IPS-15b (cell line): ENCODE data around the gene COPB2.
"Not testable (repeated sequence)": the region's sequence is repeated elsewhere in the genome, so short reads cannot be mapped to it uniquely, and the experiment has no call there.

Experiments used
- H3K27me3 ChIP-seq: one replicate; pipeline ENCODE4 v1.6.1; 2013; ENCODE audit warnings: low read length; ENCODE audit not compliant: control insufficient read depth, insufficient read depth
- H3K36me3 ChIP-seq: one replicate; pipeline ENCODE4 v1.6.1; 2013; ENCODE audit warnings: low read length; ENCODE audit not compliant: control insufficient read depth, insufficient read depth
- H3K4me1 ChIP-seq: one replicate; pipeline ENCODE4 v1.6.1; 2013; ENCODE audit warnings: mild to moderate bottlenecking, low read length; ENCODE audit not compliant: control insufficient read depth, insufficient read depth
- H3K4me3 ChIP-seq: one replicate; pipeline ENCODE4 v1.5.1; 2013; ENCODE audit warnings: low read depth, low read length
- H3K9ac ChIP-seq: one replicate; pipeline ENCODE4 v1.6.1; 2013; ENCODE audit warnings: low read depth, mild to moderate bottlenecking, low read length
- H3K9me3 ChIP-seq: one replicate; pipeline ENCODE4 v1.6.1; 2013; ENCODE audit warnings: mild to moderate bottlenecking, low read length; ENCODE audit not compliant: control insufficient read depth, insufficient read depth

Gene COPB2

GRCh38 chr3:139416275-139416674 lies 26.8 kb upstream of the COPB2 start:
- no peaks in the 10 kb centered on the region for H3K4me1 ChIP-seq
- H3K9me3 ChIP-seq, result no peaks in the 10 kb centered on the region
- H3K27me3 ChIP-seq, result no peaks in the 10 kb centered on the region
- H3K36me3 ChIP-seq, result no peaks in the 10 kb centered on the region
- H3K9ac ChIP-seq, result no peak overlapping the region
- H3K4me3 ChIP-seq, result no peak overlapping the region

GRCh38 chr3:139414608-139415224 lies 25.3 kb upstream of the COPB2 start:
- Histone ChIP-seq H3K4me1 (no peaks in the 10 kb centered on the region), H3K9ac (no peak overlapping the region), H3K9me3 (no peaks in the 10 kb centered on the region), H3K4me3 (no peak overlapping the region), H3K27me3 (no peaks in the 10 kb centered on the region), H3K36me3 (no peaks in the 10 kb centered on the region)

GRCh38 chr3:139412891-139413290 lies 23.4 kb upstream of the COPB2 start:
- H3K4me3 ChIP-seq, H3K27me3 ChIP-seq, H3K36me3 ChIP-seq, H3K9me3 ChIP-seq, H3K9ac ChIP-seq, H3K4me1 ChIP-seq: not testable (repeated sequence)

GRCh38 chr3:139401155-139401554 lies 11.7 kb upstream of the COPB2 start:
- not testable (repeated sequence) for H3K9me3 ChIP-seq, H3K4me3 ChIP-seq, H3K4me1 ChIP-seq, H3K27me3 ChIP-seq, H3K9ac ChIP-seq, H3K36me3 ChIP-seq

- H3K27me3 ChIP-seq, result no peaks in the 10 kb centered on the region
- H3K9ac ChIP-seq, result no peak overlapping the region
- H3K36me3 ChIP-seq, result no peaks in the 10 kb centered on the region
- H3K4me1 ChIP-seq, result no peaks in the 10 kb centered on the region
- H3K9me3 ChIP-seq, result no peaks in the 10 kb centered on the region
- no peak overlapping the region for H3K4me3 ChIP-seq
Observed at GRCh38 chr3:139396707-139397106, 7.3 kb upstream of the COPB2 start.

GRCh38 chr3:139394116-139394515 lies 4.7 kb upstream of the COPB2 start:
- H3K4me1 ChIP-seq, result no peaks in the 10 kb centered on the region

GRCh38 chr3:139388821-139389551 lies 461 bp downstream of the COPB2 start:
- peak overlapping the region; percentile 89 for H3K9ac ChIP-seq
- no peaks in the 10 kb centered on the region for H3K36me3 ChIP-seq
- H3K4me3 ChIP-seq, result peak overlapping the region; percentile 91
- H3K4me1 ChIP-seq, result peaks cover 2% of the 10 kb centered on the region
- H3K9me3 ChIP-seq, result no peaks in the 10 kb centered on the region
- H3K27me3 ChIP-seq, result no peaks in the 10 kb centered on the region

More at GRCh38 chr3:139394116-139394515, 4.7 kb upstream of the COPB2 start:
- Histone ChIP-seq H3K9ac (no peak overlapping the region), H3K36me3 (no peaks in the 10 kb centered on the region), H3K9me3 (no peaks in the 10 kb centered on the region), H3K4me3 (no peak overlapping the region), H3K27me3 (no peaks in the 10 kb centered on the region)

GRCh38 chr3:139388077-139388476 lies 1.4 kb downstream of the COPB2 start:
- Histone ChIP-seq H3K36me3 (no peaks in the 10 kb centered on the region), H3K4me1 (peaks cover 2% of the 10 kb centered on the region), H3K27me3 (no peaks in the 10 kb centered on the region), H3K4me3 (no peak overlapping the region), H3K9me3 (no peaks in the 10 kb centered on the region), H3K9ac (no peak overlapping the region)

GRCh38 chr3:139382291-139382690 lies 7.2 kb downstream of the COPB2 start:
- not testable (repeated sequence) for H3K4me1 ChIP-seq, H3K9me3 ChIP-seq, H3K9ac ChIP-seq, H3K4me3 ChIP-seq, H3K27me3 ChIP-seq, H3K36me3 ChIP-seq

GRCh38 chr3:139380575-139380974 lies 8.9 kb downstream of the COPB2 start:
- Histone ChIP-seq H3K27me3 (no peaks in the 10 kb centered on the region), H3K4me1 (no peaks in the 10 kb centered on the region), H3K9me3 (no peaks in the 10 kb centered on the region), H3K4me3 (no peak overlapping the region), H3K9ac (no peak overlapping the region), H3K36me3 (peaks cover 6% of the 10 kb centered on the region)

- Histone ChIP-seq H3K27me3 (no peaks in the 10 kb centered on the region), H3K36me3 (peaks cover 14% of the 10 kb centered on the region), H3K4me3 (no peak overlapping the region), H3K9ac (no peak overlapping the region), H3K9me3 (no peaks in the 10 kb centered on the region), H3K4me1 (no peaks in the 10 kb centered on the region)
Observed at GRCh38 chr3:139378587-139379241, 10.7 kb downstream of the COPB2 start.

GRCh38 chr3:139377378-139377777 lies 12.1 kb downstream of the COPB2 start:
- no peaks in the 10 kb centered on the region for H3K4me1 ChIP-seq
- H3K9me3 ChIP-seq, result no peaks in the 10 kb centered on the region
- H3K4me3 ChIP-seq, result no peak overlapping the region
- no peaks in the 10 kb centered on the region for H3K27me3 ChIP-seq
- peaks cover 24% of the 10 kb centered on the region for H3K36me3 ChIP-seq
- no peak overlapping the region for H3K9ac ChIP-seq
